Liver (tissue), 3 donors: ENCODE measurements around the gene HILPDA.

Experiments
- ATF3 ChIP-seq: IDR thresholded peaks from 2 replicates; pipeline ENCODE4 v1.6.1; 2016; ENCODE audit warnings: antibody characterized with exemption
- CTCF ChIP-seq: fragments of 150-350 bp; IDR thresholded peaks from 2 replicates; pipeline ENCODE4 v1.5.1; 2017; ENCODE audit warnings: improper control_type of control experiment, low read depth, low read length; ENCODE audit not compliant: missing input control
- FOXA1 ChIP-seq: IDR thresholded peaks from 2 replicates; pipeline ENCODE4 v1.6.1; 2016; ENCODE audit warnings: antibody characterized with exemption
- MAX ChIP-seq: IDR thresholded peaks from 2 replicates; pipeline ENCODE4 v1.6.1; 2016; ENCODE audit warnings: antibody characterized with exemption
- NR2F2 ChIP-seq: IDR thresholded peaks from 2 replicates; pipeline ENCODE4 v1.6.1; 2016; ENCODE audit warnings: antibody characterized with exemption
- RAD21 ChIP-seq, 2 donors: IDR thresholded peaks; 2 replicates each; pipeline ENCODE4 v1.6.1; 2016; ENCODE audit warnings: antibody characterized with exemption in 2 of 2, mild to moderate bottlenecking in 2 of 2
- REST ChIP-seq: IDR thresholded peaks from 2 replicates; pipeline ENCODE4 v1.6.1; 2016; ENCODE audit warnings: antibody characterized with exemption, mild to moderate bottlenecking
- SP1 ChIP-seq: IDR thresholded peaks from 2 replicates; pipeline ENCODE4 v1.6.1; 2018; ENCODE audit warnings: antibody characterized with exemption, mild to moderate bottlenecking
- TAF1 ChIP-seq: conservative IDR thresholded peaks from 2 replicates; pipeline ENCODE4 v1.6.1; 2016; ENCODE audit warnings: antibody characterized with exemption, mild to moderate bottlenecking
- YY1 ChIP-seq: IDR thresholded peaks from 2 replicates; pipeline ENCODE4 v1.6.1; 2016; ENCODE audit warnings: antibody characterized with exemption, mild to moderate bottlenecking
- ZBTB33 ChIP-seq: IDR thresholded peaks from 2 replicates; pipeline ENCODE4 v1.6.1; 2016; ENCODE audit warnings: antibody characterized with exemption
- donor health status: healthy.
- donor health status: healthy.

- TF ChIP-seq CTCF (no peak), REST (no peak), SP1 (no peak), RAD21 (IDR thresholded peaks at IDR 0.05) (no peak), YY1 (no peak), MAX (no peak), TAF1 (no peak), FOXA1 (no peak), ATF3 (no peak), ZBTB33 (no peak), NR2F2 (no peak)
These were observed 23.9 kb upstream of the HILPDA start for GRCh38 chr7:128431754-128432153.
